ENCODE results near the gene TUBB4B. TPM values are rescaled to one million over a fixed set of nuclear protein-coding genes. Genes with fewer than 3 reads are reported as not detected.
A peak's percentile ranks its signal among the peaks of the same experiment; 100 is the strongest.
"Not testable (repeated sequence)": the region's sequence is repeated elsewhere in the genome, so short reads cannot be mapped to it uniquely, and the experiment has no call there.

TUBB4B gene
- total RNA-seq, 1 donor from 2014 or later, result 463 TPM

DNA sequence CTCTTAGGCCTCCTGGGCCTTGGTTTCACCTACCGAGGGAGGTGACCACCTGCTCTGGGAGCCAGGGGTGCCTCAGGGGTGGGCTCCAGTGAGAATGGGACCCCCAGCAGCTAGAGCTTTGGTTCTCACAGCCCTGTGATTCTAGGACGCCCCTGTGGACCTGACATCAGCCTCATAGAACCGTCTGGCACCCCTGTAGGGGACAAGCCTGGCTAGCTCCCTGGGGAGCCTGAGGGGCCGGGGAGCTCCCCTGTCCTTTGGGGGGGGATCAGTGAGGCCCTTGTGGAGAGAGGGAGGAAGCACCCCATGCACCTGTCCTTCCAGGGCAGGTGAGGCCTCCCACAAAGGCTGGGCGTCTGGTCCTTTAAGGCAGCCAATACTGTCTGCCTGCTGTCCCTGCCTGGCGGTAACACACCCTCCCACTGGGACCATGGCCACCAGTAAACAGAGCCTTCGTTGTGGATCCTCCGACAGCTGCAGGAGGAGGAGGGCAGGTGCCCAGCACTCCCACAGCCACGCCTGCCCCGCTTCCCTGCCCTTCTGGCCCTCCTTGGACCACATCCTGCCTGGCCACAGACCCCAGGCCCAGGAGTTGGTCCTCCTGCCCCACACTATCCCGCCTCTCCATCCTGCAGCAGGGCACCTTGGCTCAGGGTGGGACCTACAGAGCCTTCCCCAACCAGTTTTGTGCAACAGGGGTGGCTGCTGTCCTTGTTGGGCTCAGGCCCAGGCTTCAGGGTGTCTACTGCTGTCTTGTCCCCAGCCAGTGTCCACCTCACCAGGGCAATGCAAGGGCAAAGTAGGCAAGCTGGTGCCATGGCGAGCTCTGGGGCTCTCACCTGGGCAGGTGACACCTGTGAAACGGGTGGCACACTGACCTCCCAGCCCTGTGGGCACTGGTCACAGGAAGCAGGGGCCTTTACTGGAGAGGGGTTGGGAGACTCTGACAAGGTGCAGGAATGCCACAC, 3.0 kb upstream of the TUBB4B start:
- Histone ChIP-seq H3K4me1 (peaks cover 68% of the 10 kb centered on the region), H3K27me3 (ENCODE audit: low read depth) (peaks cover 28% of the 10 kb centered on the region), H3K4me3 (no peak overlapping the region), H3K9me3 (replicated peaks) (no peaks in the 10 kb centered on the region), H3K27ac (replicated peaks) (no peak overlapping the region), H3K36me3 (peaks cover 15% of the 10 kb centered on the region)
- DNase-seq, result no peak
- TF ChIP-seq CTCF (IDR thresholded peaks at IDR 0.05; ENCODE audit: borderline replicate concordance), result no peak
- intact Hi-C loops (cut with micrococcal nuclease), result loop anchor here (5.0 kb wide), 1 partner anchor 121 kb away; no protein-coding TSS in a partner anchor

- Histone ChIP-seq H3K27ac (replicated peaks) (peak overlapping the region; percentile 100), H3K4me3 (peak overlapping the region; percentile 84), H3K4me1 (peaks cover 84% of the 10 kb centered on the region), H3K27me3 (ENCODE audit: low read depth) (peaks cover 11% of the 10 kb centered on the region), H3K36me3 (peaks cover 22% of the 10 kb centered on the region)
- intact Hi-C loops (cut with micrococcal nuclease), result loop anchor here (5.0 kb wide), 1 partner anchor 122 kb away; no protein-coding TSS in a partner anchor
- not testable (repeated sequence) for DNase-seq; H3K9me3 ChIP-seq (replicated peaks)
These were observed 1.4 kb upstream of the TUBB4B start for GRCh38 chr9:137239541-137240200.

GRCh38 chr9:137240318-137240840, 708 bp upstream of the TUBB4B start:
- peaks cover 4% of the 10 kb centered on the region for H3K27me3 ChIP-seq (ENCODE audit: low read depth)
- TF ChIP-seq CTCF (IDR thresholded peaks at IDR 0.05; ENCODE audit: borderline replicate concordance), result peak; percentile 21
- peaks cover 22% of the 10 kb centered on the region for H3K36me3 ChIP-seq
- peak overlapping the region; percentile 100 for H3K27ac ChIP-seq (replicated peaks)
- peaks cover 85% of the 10 kb centered on the region for H3K4me1 ChIP-seq
- peak; percentile 84 for DNase-seq
- H3K4me3 ChIP-seq, result peak overlapping the region; percentile 84
- no peaks in the 10 kb centered on the region for H3K9me3 ChIP-seq (replicated peaks)
- intact Hi-C loops (cut with micrococcal nuclease), result no loop called here

DNA sequence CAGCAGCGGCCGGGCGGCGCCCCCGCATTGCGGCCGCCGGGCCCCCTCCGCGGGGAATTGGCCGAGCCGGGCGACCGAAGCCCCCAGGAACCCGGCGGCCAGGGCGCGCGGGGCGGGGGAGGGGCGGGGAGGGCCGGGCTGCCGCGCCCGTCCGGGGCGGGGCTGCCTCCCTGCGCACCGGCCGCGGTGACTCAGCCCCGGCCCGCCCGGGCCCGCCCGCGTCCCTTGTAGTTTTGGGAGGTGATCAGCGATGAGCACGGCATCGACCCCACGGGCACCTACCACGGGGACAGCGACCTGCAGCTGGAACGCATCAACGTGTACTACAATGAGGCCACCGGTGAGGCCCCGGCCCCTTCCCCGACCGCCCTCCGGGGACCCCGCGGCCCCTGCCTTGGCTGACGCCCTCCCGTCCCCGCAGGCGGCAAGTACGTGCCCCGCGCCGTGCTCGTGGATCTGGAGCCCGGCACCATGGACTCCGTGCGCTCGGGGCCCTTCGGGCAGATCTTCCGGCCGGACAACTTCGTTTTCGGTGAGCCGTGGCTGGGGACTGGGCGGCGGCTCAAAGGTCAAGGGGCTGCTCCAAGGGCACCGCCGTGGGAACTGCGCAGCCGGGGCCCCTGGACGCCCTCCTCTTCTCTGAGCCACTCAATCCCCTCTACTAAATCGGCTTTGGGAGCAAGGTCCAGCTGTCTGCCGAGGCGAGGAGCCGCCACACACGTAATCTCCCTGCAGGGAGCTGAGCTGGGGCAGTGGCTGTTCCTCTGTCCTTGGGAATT, 592 bp downstream of the TUBB4B start:
- no peak for TF ChIP-seq CTCF (IDR thresholded peaks at IDR 0.05; ENCODE audit: borderline replicate concordance)
- Histone ChIP-seq H3K4me1 (peaks cover 72% of the 10 kb centered on the region), H3K27ac (replicated peaks) (peak overlapping the region; percentile 98), H3K9me3 (replicated peaks) (no peaks in the 10 kb centered on the region), H3K4me3 (peak overlapping the region; percentile 96), H3K36me3 (peaks cover 22% of the 10 kb centered on the region), H3K27me3 (ENCODE audit: low read depth) (no peaks in the 10 kb centered on the region)
- DNase-seq, result peak; percentile 72
- intact Hi-C loops (cut with micrococcal nuclease), result no loop called here

DNA sequence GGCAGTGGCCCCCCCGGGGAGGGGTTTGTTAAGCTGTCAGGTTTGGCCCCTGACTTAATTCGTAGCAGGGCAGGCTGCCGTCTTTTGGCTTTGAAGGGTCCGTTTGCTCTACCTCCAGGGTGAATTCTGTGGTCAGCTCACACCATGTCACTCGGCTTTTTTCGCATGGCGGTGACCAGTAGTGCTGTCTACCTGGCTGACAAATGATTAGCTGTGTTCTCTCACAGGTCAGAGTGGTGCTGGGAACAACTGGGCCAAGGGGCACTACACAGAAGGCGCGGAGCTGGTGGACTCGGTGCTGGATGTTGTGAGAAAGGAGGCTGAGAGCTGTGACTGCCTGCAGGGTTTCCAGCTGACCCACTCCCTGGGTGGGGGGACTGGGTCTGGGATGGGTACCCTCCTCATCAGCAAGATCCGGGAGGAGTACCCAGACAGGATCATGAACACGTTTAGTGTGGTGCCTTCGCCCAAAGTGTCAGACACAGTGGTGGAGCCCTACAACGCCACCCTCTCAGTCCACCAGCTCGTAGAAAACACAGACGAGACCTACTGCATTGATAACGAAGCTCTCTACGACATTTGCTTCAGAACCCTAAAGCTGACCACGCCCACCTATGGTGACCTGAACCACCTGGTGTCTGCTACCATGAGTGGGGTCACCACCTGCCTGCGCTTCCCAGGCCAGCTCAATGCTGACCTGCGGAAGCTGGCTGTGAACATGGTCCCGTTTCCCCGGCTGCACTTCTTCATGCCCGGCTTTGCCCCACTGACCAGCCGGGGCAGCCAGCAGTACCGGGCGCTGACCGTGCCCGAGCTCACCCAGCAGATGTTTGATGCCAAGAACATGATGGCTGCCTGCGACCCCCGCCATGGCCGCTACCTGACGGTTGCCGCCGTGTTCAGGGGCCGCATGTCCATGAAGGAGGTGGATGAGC, 1.4 kb downstream of the TUBB4B start:
- peak overlapping the region; percentile 98 for H3K27ac ChIP-seq (replicated peaks)
- DNase-seq, result no peak
- intact Hi-C loops (cut with micrococcal nuclease), result no loop called here
- peaks cover 22% of the 10 kb centered on the region for H3K36me3 ChIP-seq
- peaks cover 70% of the 10 kb centered on the region for H3K4me1 ChIP-seq
- H3K9me3 ChIP-seq (replicated peaks), result no peaks in the 10 kb centered on the region
- no peaks in the 10 kb centered on the region for H3K27me3 ChIP-seq (ENCODE audit: low read depth)
- no peak for TF ChIP-seq CTCF (IDR thresholded peaks at IDR 0.05; ENCODE audit: borderline replicate concordance)
- peak overlapping the region; percentile 96 for H3K4me3 ChIP-seq

DNA sequence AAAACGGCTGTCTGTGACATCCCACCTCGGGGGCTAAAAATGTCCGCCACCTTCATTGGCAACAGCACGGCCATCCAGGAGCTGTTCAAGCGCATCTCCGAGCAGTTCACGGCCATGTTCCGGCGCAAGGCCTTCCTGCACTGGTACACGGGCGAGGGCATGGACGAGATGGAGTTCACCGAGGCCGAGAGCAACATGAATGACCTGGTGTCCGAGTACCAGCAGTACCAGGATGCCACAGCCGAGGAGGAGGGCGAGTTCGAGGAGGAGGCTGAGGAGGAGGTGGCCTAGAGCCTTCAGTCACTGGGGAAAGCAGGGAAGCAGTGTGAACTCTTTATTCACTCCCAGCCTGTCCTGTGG, 2.2 kb downstream of the TUBB4B start:
- peak overlapping the region; percentile 96 for H3K4me3 ChIP-seq
- intact Hi-C loops (cut with micrococcal nuclease); H3K9me3 ChIP-seq (replicated peaks); DNase-seq; H3K27ac ChIP-seq (replicated peaks); H3K27me3 ChIP-seq (ENCODE audit: low read depth): not testable (repeated sequence)
- peaks cover 64% of the 10 kb centered on the region for H3K4me1 ChIP-seq
- peaks cover 22% of the 10 kb centered on the region for H3K36me3 ChIP-seq
